ENCODE results near the gene MESP1.

DNA sequence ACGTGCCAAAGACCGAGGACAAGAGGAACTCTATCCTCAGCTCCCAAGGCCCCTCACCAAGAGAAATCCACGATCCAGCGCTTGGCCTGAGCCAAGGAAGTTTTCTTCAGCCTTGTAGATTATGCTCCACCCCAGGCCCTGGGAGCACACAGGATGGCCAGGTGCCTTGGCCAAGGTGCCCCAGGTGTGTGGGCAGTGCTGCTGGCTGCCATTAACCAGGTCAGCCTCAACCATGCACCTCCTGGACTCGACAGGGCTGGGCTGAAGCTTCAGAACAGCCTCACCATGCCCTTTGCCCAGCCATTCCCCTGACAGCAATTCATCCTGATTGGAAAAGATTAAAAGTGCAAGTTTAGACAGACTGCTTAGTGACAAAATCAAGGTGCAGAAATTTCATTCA is 10.9 kb upstream of the MESP1 start:
- TF ChIP-seq, protein P1, sequence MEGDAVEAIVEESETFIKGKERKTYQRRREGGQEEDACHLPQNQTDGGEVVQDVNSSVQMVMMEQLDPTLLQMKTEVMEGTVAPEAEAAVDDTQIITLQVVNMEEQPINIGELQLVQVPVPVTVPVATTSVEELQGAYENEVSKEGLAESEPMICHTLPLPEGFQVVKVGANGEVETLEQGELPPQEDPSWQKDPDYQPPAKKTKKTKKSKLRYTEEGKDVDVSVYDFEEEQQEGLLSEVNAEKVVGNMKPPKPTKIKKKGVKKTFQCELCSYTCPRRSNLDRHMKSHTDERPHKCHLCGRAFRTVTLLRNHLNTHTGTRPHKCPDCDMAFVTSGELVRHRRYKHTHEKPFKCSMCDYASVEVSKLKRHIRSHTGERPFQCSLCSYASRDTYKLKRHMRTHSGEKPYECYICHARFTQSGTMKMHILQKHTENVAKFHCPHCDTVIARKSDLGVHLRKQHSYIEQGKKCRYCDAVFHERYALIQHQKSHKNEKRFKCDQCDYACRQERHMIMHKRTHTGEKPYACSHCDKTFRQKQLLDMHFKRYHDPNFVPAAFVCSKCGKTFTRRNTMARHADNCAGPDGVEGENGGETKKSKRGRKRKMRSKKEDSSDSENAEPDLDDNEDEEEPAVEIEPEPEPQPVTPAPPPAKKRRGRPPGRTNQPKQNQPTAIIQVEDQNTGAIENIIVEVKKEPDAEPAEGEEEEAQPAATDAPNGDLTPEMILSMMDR (conservative IDR thresholded peaks at IDR 0.05; ENCODE audit: low read depth, low read length): no peak
- TF ChIP-seq POLR2A (IDR thresholded peaks at IDR 0.05; ENCODE audit: low read depth, low read length): no peak
- no peak for TF ChIP-seq SMC3 (IDR thresholded peaks at IDR 0.05; ENCODE audit: low read depth, low read length)
- TF ChIP-seq MXI1 (IDR thresholded peaks at IDR 0.05; ENCODE audit: borderline replicate concordance, low read depth, low read length): no peak
- TF ChIP-seq FOS (IDR thresholded peaks at IDR 0.05; ENCODE audit: low read depth, low read length): no peak
- no peak for TF ChIP-seq MAFK (IDR thresholded peaks at IDR 0.05; ENCODE audit: low read depth, low read length)
- no peak for TF ChIP-seq RAD21 (IDR thresholded peaks at IDR 0.05; ENCODE audit: low read length)
- TF ChIP-seq BHLHE40 (IDR thresholded peaks at IDR 0.05; ENCODE audit: low read depth, low read length): no peak
- TF ChIP-seq MAZ (IDR thresholded peaks at IDR 0.05; ENCODE audit: borderline replicate concordance, low read depth, low read length): no peak
- TF ChIP-seq RFX5 (IDR thresholded peaks at IDR 0.05; ENCODE audit: low read depth, low read length): no peak
- TF ChIP-seq, protein P2, sequence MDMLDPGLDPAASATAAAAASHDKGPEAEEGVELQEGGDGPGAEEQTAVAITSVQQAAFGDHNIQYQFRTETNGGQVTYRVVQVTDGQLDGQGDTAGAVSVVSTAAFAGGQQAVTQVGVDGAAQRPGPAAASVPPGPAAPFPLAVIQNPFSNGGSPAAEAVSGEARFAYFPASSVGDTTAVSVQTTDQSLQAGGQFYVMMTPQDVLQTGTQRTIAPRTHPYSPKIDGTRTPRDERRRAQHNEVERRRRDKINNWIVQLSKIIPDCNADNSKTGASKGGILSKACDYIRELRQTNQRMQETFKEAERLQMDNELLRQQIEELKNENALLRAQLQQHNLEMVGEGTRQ (IDR thresholded peaks at IDR 0.05; ENCODE audit: low read depth, low read length): no peak
- no peak for TF ChIP-seq RCOR1 (IDR thresholded peaks at IDR 0.05; ENCODE audit: insufficient replicate concordance, low read length)
- TF ChIP-seq, protein P3, sequence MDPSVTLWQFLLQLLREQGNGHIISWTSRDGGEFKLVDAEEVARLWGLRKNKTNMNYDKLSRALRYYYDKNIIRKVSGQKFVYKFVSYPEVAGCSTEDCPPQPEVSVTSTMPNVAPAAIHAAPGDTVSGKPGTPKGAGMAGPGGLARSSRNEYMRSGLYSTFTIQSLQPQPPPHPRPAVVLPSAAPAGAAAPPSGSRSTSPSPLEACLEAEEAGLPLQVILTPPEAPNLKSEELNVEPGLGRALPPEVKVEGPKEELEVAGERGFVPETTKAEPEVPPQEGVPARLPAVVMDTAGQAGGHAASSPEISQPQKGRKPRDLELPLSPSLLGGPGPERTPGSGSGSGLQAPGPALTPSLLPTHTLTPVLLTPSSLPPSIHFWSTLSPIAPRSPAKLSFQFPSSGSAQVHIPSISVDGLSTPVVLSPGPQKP (IDR thresholded peaks at IDR 0.05; ENCODE audit: borderline replicate concordance, low read depth, low read length): no peak
- TF ChIP-seq CHD1 (IDR thresholded peaks at IDR 0.05; ENCODE audit: low read depth, low read length): no peak
